Epidermal melanocyte (primary cell): ENCODE results near the gene MYCN.
"Not testable (repeated sequence)": the region's sequence is repeated elsewhere in the genome, so short reads cannot be mapped to it uniquely, and the experiment has no call there.

Experiments
- DNase-seq: peaks from one replicate; pipeline ENCODE4 v3.0.0; 2011; ENCODE audit warnings: low spot score; ENCODE audit not compliant: insufficient read length

Gene MYCN

GRCh38 chr2:15939854-15940660 is at the start of gene MYCN:
Gene MYCN (plus strand): TSS chr2:15940550. CDS start chr2:15942065, 1,515 bp downstream.
- DNase-seq = no peak

GRCh38 chr2:15890936-15891905 is 49.1 kb upstream of the MYCN start:
- no peak for DNase-seq

GRCh38 chr2:15892151-15892880 is 48.0 kb upstream of the MYCN start:
- no peak for DNase-seq

- no peak for DNase-seq
These were observed 47.3 kb upstream of the MYCN start for GRCh38 chr2:15893085-15893484.

- no peak for DNase-seq
These were observed 46.5 kb upstream of the MYCN start for GRCh38 chr2:15893689-15894480.

- no peak for DNase-seq
These were observed 45.7 kb upstream of the MYCN start for GRCh38 chr2:15894481-15895144.

GRCh38 chr2:15895615-15896469 is 44.5 kb upstream of the MYCN start:
- no peak for DNase-seq

GRCh38 chr2:15896859-15897258 is 43.5 kb upstream of the MYCN start:
- DNase-seq = no peak

GRCh38 chr2:15897431-15898098 is 42.8 kb upstream of the MYCN start:
- DNase-seq = no peak

- DNase-seq = no peak
These were observed 41.1 kb upstream of the MYCN start for GRCh38 chr2:15899327-15899612.

GRCh38 chr2:15899751-15900493 is 40.4 kb upstream of the MYCN start:
- no peak for DNase-seq

- DNase-seq = no peak
These were observed 39.1 kb upstream of the MYCN start for GRCh38 chr2:15901095-15901807.

GRCh38 chr2:15901808-15902130 is 38.6 kb upstream of the MYCN start:
- DNase-seq = no peak

- DNase-seq = not testable (repeated sequence)
These were observed 36.4 kb upstream of the MYCN start for GRCh38 chr2:15903910-15904309.

GRCh38 chr2:15905267-15905645 is 35.1 kb upstream of the MYCN start:
- no peak for DNase-seq

GRCh38 chr2:15905986-15906491 is 34.3 kb upstream of the MYCN start:
- DNase-seq = no peak

GRCh38 chr2:15906778-15907177 is 33.6 kb upstream of the MYCN start:
- no peak for DNase-seq
